GM15510 (cell line): ENCODE measurements around the gene CCSER1.

Source experiments
- POLR2A ChIP-seq: IDR thresholded peaks from 3 replicates; pipeline ENCODE4 v1.6.1; 2011; ENCODE audit warnings: borderline replicate concordance; ENCODE audit not compliant: insufficient read length; ENCODE audit errors: extremely low read depth

CCSER1 gene

GRCh38 chr4:91373546-91373945, 1246.4 kb downstream of the CCSER1 start:
- TF ChIP-seq POLR2A = no peak

GRCh38 chr4:91422011-91422410, 1294.8 kb downstream of the CCSER1 start:
- no peak for TF ChIP-seq POLR2A

GRCh38 chr4:91426725-91427124, 1299.5 kb downstream of the CCSER1 start:
- no peak for TF ChIP-seq POLR2A

GRCh38 chr4:91427171-91427570, 1300.0 kb downstream of the CCSER1 start:
- no peak for TF ChIP-seq POLR2A

- no peak for TF ChIP-seq POLR2A
Observed at GRCh38 chr4:91434631-91435030, 1307.4 kb downstream of the CCSER1 start.

- no peak for TF ChIP-seq POLR2A
Observed at GRCh38 chr4:91436556-91436955, 1309.4 kb downstream of the CCSER1 start.

GRCh38 chr4:91447168-91447567, 1320.0 kb downstream of the CCSER1 start:
- no peak for TF ChIP-seq POLR2A

GRCh38 chr4:91448668-91449330, 1321.6 kb downstream of the CCSER1 start:
- TF ChIP-seq POLR2A = no peak

- no peak for TF ChIP-seq POLR2A
Observed at GRCh38 chr4:91454111-91454510, 1326.9 kb downstream of the CCSER1 start.

- TF ChIP-seq POLR2A = no peak
Observed at GRCh38 chr4:91470671-91471070, 1343.5 kb downstream of the CCSER1 start.

GRCh38 chr4:91471280-91471679, 1344.1 kb downstream of the CCSER1 start:
- no peak for TF ChIP-seq POLR2A

- TF ChIP-seq POLR2A = no peak
Observed at GRCh38 chr4:91472046-91472445, 1344.9 kb downstream of the CCSER1 start.

- no peak for TF ChIP-seq POLR2A
Observed at GRCh38 chr4:91485415-91485814, 1358.2 kb downstream of the CCSER1 start.

GRCh38 chr4:91488946-91489345, 1361.8 kb downstream of the CCSER1 start:
- no peak for TF ChIP-seq POLR2A

GRCh38 chr4:91497892-91498291, 1370.7 kb downstream of the CCSER1 start:
- no peak for TF ChIP-seq POLR2A

GRCh38 chr4:91502365-91502764, 1375.2 kb downstream of the CCSER1 start:
- no peak for TF ChIP-seq POLR2A

GRCh38 chr4:91513326-91513725, 1386.1 kb downstream of the CCSER1 start:
- TF ChIP-seq POLR2A = no peak

- no peak for TF ChIP-seq POLR2A
Observed at GRCh38 chr4:91519155-91519554, 1392.0 kb downstream of the CCSER1 start.

- TF ChIP-seq POLR2A = no peak
Observed at GRCh38 chr4:91525621-91526020, 1398.4 kb downstream of the CCSER1 start.
